HTR-8/SVneo (cell line): ENCODE results near the gene MYH15.
"Not testable (repeated sequence)": the region's sequence is repeated elsewhere in the genome, so short reads cannot be mapped to it uniquely, and the experiment has no call there.

ENCODE experiments used
- DNase-seq: peaks from one replicate; pipeline ENCODE4 v3.0.0; 2011; ENCODE audit warnings: low spot score, mixed read lengths; ENCODE audit not compliant: insufficient read length
- FAIRE-seq: peaks from 2 replicates; lab custom pipeline; 2011; peaks lifted over from hg19 to GRCh38; lab: Jason Lieb, UNC

The MYH15 gene

DNA sequence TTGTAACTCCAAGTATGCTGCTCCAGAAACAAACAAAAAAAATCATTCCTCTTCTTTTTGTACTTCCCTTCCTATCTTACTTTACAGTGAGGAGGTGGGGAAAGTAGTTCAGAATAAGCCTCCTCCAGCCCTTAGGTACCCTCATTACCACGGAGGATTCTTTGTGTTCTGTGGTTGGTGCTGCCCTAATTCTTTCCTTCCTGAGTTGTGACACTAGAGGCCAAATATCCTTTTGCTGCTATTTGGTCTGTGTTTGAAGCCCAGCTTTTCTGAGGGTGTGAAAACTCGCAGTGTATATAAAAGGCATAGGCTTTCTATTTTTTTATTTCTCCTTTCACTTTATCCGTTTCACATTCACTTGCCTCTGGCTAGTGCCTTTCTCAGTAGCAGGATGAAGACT is 115.8 kb downstream of the MYH15 start:
- DNase-seq (no peak), FAIRE-seq (no peak)

DNA sequence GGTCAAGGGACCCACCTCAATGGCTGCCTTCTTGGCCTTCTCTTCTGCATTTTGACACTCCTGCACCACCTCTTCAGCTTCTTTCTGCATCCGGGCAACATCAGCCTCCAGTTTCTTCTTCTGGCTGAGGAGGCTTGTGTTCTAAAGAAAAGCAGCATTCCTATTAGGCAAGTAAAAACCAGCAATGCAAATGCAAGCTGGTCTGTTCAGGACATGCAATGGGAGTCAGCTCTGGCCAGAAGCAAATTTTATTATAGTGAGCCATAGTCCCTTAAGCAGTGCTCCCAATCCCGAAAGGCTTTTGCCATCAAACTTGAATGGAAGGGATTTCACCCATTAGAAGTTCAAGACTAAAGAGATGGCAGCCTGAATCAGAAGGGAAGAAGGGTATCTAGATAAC is 116.4 kb downstream of the MYH15 start:
- DNase-seq: no peak
- no peak for FAIRE-seq

GRCh38 chr3:108393128-108393900 is 117.1 kb downstream of the MYH15 start:
- FAIRE-seq (no peak), DNase-seq (no peak)

- DNase-seq (no peak), FAIRE-seq (no peak)
These were observed 118.3 kb downstream of the MYH15 start for GRCh38 chr3:108391917-108392593.

DNA sequence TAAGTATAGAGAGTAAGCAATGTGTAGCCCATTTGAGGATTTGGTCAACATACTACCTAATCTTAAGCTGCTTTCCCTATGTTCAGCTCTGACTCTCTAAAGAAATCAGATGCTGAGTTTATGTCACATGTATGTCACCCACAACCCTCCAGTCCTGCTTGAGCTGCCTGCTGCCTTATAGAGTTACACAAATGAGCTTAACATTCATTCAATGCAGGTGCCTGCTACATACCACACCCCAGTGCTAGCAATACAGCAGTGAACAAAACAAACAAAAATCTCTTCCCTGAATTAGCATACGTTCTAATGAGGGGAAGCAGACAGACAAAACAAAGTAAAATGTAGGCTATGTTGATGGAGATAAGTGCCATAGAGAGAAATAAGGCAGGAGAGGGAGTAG is 121.0 kb downstream of the MYH15 start:
- DNase-seq: no peak
- no peak for FAIRE-seq

DNA sequence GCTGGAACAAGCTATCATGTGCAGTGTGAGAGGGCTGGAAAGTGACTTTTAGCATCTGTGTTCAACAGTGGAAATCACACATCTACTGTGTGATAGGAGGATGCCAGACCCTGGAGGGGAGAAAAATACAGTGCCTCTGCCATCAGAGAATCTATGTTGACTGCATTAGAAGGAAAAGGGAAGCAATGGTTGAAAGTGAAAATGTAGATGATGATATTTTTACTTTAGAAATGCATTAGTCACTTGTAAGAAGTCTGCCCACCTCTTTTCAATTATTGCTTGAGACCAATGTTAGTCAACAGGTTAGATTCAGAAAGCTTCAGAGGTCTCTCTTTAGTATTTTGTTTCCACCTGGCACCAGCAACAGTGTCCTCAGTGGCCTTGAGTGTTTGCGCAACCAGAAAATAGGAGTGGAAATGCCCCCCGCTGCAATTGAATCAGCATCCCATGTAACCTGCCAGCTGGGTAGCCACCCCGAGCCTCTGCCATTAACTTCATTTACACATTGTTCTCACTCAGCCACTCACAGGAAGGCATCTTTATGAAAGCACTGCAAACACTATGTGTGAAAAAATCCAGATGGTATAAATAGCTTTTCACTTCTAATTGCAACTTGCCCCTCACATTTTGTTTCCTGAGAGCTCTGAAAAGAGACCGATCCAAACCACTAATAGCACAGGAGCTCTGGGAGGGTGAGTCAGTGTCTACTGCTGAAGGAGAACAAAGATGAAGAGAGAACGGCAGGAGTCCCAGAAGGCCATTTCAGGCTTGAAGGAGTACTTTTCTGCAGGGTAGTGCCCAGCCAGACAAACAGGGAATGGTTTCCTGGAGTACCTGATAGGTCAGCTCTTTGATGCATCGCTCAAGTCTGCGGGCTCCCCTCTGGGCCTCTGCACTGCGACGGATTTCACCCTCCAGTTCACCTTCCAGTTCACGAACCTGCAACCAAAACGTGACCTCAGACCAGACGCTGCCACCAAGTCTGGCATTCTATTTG is 122.0 kb downstream of the MYH15 start:
- no peak for FAIRE-seq

GRCh38 chr3:108387063-108387462 is 123.3 kb downstream of the MYH15 start:
- DNase-seq (no peak), FAIRE-seq (no peak)

More for the DNA sequence above, 122.0 kb downstream of the MYH15 start:
- DNase-seq: no peak

GRCh38 chr3:108383306-108383705 is 127.1 kb downstream of the MYH15 start:
- FAIRE-seq (no peak), DNase-seq (no peak)

GRCh38 chr3:108381529-108382140 is 128.8 kb downstream of the MYH15 start:
- FAIRE-seq: no peak
- no peak for DNase-seq

GRCh38 chr3:108380128-108380795 is 130.1 kb downstream of the MYH15 start:
- FAIRE-seq (no peak), DNase-seq (no peak)

- not testable (repeated sequence) for DNase-seq, FAIRE-seq
These were observed 131.4 kb downstream of the MYH15 start for GRCh38 chr3:108378952-108379342.

DNA sequence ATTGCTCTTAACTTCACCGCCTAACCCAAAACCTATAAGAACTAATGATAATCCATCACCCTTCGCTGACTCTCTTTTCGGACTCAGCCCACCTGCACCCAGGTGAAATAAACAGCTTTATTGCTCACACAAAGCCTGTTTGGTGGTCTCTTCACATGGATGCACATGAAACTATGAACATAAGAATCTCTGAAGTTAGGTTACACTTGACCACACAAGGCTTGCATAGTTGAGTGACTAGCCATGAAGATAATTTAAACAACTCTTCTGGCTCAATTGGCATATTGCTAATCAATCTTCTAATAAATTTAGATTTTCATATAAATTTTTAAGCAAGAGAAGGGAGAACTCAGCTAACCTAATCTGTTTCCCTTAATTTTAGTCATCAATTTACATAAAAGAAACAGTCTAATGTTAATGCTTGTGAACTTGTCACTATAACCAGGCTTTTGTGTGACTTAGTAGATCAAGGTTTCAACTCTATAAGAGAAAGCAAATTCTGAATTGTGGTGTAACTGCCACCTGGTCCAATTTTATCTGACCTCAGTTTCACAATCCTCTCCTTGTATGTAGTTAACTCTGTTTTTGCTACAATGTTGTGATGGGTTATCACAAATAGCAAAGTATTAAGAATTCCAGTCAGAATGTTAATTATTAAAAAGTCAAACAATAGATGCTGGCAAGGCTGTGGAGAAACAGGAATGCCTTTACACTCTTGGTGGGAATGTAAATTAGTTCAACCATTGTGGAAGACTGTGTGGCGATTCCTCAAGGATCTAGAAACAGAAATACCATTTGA is 132.0 kb downstream of the MYH15 start:
- DNase-seq (no peak), FAIRE-seq (no peak)

GRCh38 chr3:108377384-108377783 is 133.0 kb downstream of the MYH15 start:
- FAIRE-seq: no peak

GRCh38 chr3:108376026-108376425 is 134.4 kb downstream of the MYH15 start:
- no peak for DNase-seq
- no peak for FAIRE-seq

More at GRCh38 chr3:108377384-108377783, 133.0 kb downstream of the MYH15 start:
- no peak for DNase-seq

DNA sequence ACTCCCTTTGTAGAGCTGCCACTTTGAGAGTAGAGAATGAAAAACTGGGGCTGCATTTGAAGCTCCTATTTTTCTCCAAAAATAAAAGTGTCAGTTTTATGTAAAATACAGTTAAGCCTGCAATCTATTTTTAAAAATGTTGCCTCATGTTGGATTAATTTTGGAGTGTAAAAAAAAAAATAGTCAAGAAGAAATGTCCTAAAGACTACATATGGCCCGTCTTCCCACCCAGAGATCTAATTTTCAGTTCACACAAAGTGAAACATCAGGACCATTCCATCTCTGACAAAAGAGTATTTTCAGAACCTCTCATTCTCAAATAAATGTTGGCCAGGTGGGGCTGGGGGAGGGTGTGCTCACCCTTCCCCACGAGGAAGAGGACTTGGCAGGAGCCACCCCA is 151.4 kb downstream of the MYH15 start:
- FAIRE-seq (no peak), DNase-seq (no peak)

GRCh38 chr3:108357042-108357441 is 153.4 kb downstream of the MYH15 start:
- DNase-seq (no peak), FAIRE-seq (no peak)

DNA sequence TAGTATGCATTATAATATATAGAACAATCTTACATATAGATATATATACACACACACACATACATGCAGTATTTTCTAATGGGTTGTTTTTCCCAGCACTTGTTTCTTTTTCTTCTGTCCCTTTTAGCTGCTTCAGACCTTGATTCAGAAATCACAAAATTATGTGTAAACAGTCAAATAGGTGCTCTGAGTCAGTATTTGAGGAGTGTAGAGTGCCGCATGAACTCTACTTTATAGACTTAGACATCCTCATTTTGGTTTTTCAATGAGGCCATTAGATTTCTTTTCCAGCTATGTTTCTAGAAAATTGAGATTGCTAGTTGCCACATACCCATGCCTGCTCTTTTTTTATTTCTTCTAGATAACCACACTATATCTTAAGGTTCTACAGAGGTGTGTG is 155.8 kb downstream of the MYH15 start:
- DNase-seq (no peak), FAIRE-seq (no peak)

- DNase-seq (no peak), FAIRE-seq (no peak)
These were observed 158.2 kb downstream of the MYH15 start for GRCh38 chr3:108352176-108352575.
